Head of caudate nucleus (tissue), 42 donors: ENCODE data around the gene MFRP.
A peak's percentile ranks its signal among the peaks of the same experiment; 100 is the strongest.
"Not testable (repeated sequence)": the region's sequence is repeated elsewhere in the genome, so short reads cannot be mapped to it uniquely, and the experiment has no call there.

Source experiments
- DNase-seq, 42 donors: peaks; one replicate each; pipeline versions ENCODE4 v3.0.0 to v3.0.0-alpha.2; 2020 to 2021; ENCODE audit warnings: mixed read lengths in 7 of 42
- intact Hi-C: fragments of 100-400 bp; cut with DNase I; formaldehyde crosslinking; loops from one replicate; pipeline ENCODE4 v1.15.0; 2022

The MFRP gene

GRCh38 chr11:119346605-119347004 is at the start of gene MFRP:
TSS of gene MFRP (minus strand) at chr11:119346705. CDS start at chr11:119346513, 192 bp downstream.
- no peak for DNase-seq
- intact Hi-C loops: no loop called here

GRCh38 chr11:119391275-119391674 is 44.8 kb upstream of the MFRP start:
- intact Hi-C loops: no loop called here
- DNase-seq: no peak

GRCh38 chr11:119389611-119390254 is 43.2 kb upstream of the MFRP start:
- intact Hi-C loops: no loop called here
- DNase-seq: no peak

DNA sequence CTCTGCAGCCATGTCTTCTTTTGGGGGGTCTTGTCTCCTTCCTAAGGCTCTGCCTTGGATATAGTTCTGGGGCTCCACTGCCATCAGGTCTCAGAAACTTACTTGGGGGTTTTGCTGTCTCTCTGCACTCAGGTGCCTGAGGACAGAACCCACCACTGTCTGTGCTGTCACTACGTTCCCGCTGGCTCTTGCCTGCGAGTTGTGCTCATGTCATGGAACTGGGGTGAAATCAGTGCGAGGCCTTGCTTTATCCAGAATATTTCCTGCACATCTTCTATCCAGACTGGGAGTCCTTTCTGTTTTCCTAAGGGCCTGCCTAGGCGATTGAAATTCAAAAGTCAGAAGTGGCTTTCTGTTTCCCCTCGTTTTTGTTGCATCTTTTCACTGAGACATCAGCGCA is 41.6 kb upstream of the MFRP start:
- intact Hi-C loops: no loop called here
- no peak for DNase-seq

DNA sequence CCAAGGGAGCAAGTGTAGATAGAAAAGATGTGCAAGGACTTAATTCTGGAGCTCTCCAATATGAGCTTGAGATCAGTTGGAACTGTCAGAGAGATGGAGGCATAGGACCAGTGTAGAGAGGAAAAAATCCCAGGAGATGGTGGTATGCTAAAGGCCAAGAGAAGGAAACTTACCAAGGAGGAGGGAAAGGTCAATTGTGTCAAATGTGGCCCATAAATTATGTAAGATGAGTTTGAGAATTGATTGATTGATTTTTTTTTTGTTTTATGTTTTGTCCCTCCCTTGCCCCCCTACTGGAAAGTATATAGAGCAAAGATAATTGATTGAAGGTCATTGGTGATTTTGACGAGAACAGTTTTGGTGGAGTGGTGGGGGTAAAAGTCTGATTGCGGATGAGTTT is 37.8 kb upstream of the MFRP start:
- intact Hi-C loops: loop anchor here (5.0 kb wide), 1 partner anchor 93 kb away; no protein-coding TSS in a partner anchor
- no peak for DNase-seq

- not testable (repeated sequence) for DNase-seq
- intact Hi-C loops: loop anchor here (5.0 kb wide), 1 partner anchor 95 kb away; no protein-coding TSS in a partner anchor
Observed at GRCh38 chr11:119382513-119382912, 36.0 kb upstream of the MFRP start.

GRCh38 chr11:119382101-119382500 is 35.6 kb upstream of the MFRP start:
- intact Hi-C loops: loop anchor here (5.0 kb wide), 1 partner anchor 95 kb away; no protein-coding TSS in a partner anchor
- DNase-seq: no peak

DNA sequence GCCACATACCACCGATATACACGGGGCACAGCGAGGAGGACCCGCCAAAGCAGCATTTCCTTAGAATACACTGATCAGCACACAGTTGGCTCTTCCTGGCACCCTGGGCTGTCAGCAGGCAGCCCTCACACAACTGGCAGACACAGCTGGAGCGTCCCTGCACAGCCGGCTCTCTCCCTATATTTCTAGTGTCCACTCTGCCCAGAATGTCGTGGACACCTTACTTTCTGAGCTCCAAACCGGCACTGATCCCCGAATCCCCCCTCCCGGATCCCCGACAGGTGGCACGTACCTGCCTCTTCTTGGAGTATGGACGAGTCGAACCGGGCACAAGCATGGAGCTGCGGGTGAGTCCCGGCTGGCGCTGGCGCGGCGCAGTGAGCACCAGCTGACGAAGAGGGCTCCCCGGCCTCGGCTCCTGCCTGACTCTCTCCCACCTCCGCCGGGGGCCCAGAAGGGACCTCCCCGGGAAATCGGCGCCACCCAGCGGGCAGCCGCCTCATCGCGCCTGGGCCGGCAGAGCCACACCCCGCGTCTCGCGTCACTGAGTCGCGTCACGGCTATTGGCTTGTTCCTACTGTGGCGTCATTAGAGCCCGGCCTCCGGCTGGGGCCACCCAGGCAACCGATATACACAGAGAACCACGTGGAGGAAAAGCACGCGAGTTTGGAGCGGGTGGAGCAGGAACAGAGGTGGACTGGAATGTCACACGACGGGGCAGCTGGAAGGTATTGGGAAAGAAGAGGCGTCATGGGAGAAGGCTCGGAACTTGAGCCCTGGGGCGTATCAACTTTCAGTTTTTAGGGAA is 34.9 kb upstream of the MFRP start, which contains the start of gene USP2:
Gene USP2, minus strand, starts transcription at position 510 of the 808 bp plus-strand sequence. CDS start 8,210 bp downstream, outside the sequence.
- intact Hi-C loops: loop anchor here (5.0 kb wide), 1 partner anchor 96 kb away; no protein-coding TSS in a partner anchor
- DNase-seq: peak; percentile 98 to 100 (median 99)

DNA sequence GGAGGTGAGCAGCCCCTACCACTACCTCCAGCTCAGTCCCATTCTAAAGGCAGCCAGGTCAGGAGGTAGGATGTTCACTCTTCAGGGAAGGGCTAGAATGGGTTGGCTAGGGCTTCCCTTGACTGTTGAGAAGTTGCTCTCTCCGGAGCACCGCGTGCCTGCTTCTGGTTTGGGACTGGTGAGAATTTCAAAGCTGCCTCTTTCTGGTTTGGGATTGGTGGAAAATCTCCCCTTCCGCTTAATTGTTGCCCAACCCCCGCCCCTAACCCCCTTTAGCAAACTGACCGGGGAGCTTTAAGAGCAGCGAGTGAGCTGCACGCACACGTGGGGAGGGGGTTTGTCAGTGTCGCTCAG is 34.3 kb upstream of the MFRP start:
- intact Hi-C loops: loop anchor here (5.0 kb wide), 1 partner anchor 96 kb away; no protein-coding TSS in a partner anchor
- peak in 7 of 42 donors; percentile 20 to 50 (median 40) for DNase-seq

- DNase-seq: peak in 3 of 42 donors; percentile 6 to 25 (median 21)
- intact Hi-C loops: loop anchor here (5.0 kb wide), 1 partner anchor 97 kb away; no protein-coding TSS in a partner anchor
Observed at GRCh38 chr11:119380160-119380826, 33.8 kb upstream of the MFRP start.

- DNase-seq: peak in 1 of 42 donors; percentile 6
- intact Hi-C loops: no loop called here
Observed at GRCh38 chr11:119378851-119379465, 32.5 kb upstream of the MFRP start.

- peak in 1 of 42 donors; percentile 10 for DNase-seq
- intact Hi-C loops: no loop called here
Observed at GRCh38 chr11:119377961-119378667, 31.6 kb upstream of the MFRP start.

DNA sequence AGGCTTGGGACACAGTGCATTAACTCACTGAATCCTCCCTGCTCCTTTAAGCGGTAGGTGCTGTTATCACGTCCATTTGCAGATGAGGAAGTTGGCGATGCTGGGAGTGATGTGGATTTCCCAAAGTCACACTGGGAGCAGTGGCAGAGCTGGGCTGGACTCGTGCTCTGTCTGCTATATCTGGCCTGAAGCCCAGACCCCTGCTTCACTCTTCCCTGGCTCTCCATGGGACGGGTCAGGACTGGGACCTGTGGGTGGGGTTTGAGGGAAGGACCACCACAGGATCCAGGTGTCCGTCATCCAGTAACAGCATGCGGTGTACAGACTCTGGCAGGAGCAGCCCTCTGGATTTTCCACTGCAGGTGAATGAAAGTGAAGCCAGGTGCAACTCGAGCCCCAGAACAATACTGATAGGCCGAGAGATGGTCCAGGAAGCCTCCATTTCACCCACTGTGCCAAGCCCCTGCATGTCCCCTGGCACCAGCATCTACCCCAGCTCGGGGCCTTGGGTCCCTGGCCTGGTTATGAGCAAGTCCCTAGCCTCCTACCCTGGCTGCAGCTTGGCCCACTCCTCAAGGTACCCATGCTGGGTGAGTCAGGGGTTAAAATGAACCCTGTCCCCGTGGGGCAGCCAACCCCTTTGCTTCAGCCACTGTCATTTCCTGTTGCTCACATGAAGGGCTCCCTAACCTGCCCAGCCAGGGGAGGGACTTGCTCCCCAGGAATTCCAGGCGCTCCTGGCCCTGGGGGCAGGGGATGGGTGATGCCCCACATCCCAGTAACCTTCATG is 30.8 kb upstream of the MFRP start:
- intact Hi-C loops: no loop called here

GRCh38 chr11:119376197-119376847 is 29.8 kb upstream of the MFRP start:
- peak; percentile 84 to 98 (median 94) for DNase-seq
- intact Hi-C loops: no loop called here

More for the DNA sequence above, 30.8 kb upstream of the MFRP start:
- DNase-seq: peak in 3 of 42 donors; percentile 15 to 32 (median 25)

DNA sequence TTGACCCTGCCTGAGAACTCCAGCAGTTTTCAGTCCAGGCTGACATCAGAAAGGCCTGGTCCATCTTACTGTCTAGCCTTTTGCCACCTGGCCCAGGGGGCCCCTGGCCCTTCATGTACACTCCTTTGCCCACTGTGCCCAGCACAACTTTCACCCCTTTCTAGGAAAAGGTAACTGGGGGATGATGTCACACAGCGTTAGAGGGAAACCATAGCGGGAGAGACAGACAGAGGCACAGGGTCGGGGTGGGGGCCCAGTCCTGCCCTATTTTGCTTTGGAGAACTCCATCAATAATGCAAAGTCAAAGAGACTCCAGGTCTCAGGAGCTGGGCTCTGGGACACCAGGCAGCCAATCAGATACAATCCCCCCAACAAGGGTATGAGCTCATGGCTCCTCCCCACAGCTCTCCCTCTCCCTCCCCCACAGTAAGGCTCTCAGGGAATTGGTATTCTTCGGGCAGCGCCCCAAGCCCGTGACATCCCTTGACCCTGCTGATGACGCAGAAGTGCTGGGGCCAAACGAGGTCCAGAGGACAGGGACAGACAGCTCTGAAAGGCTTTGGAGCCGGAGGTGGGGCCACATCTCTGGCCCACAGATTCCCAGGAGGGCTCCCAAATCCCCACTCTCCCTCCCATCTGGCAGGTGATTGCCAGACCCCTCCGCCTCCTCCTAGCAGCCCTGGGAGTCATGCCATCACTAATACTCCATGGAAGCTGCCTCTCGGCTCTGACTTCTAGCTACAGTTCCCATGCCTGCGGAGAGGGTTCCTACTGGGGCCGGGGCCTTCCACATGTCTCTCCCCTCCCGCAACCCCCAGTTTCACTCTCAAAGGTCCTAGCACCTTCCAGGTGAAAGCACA is 29.1 kb upstream of the MFRP start:
- intact Hi-C loops: no loop called here
- DNase-seq: peak; percentile 72 to 96 (median 86)
